SK-N-SH treated with all-trans-retinoic acid at 6 μM for 48 hours (cell line): ENCODE data around the gene TGFBR3.

Experiments
- ARNTL ChIP-seq: fragments of 450-650 bp; formaldehyde crosslinking; IDR thresholded peaks from 2 replicates; pipeline ENCODE4 v1.5.0; 2020; ENCODE audit warnings: low read depth, mild to moderate bottlenecking, moderate library complexity, borderline replicate concordance
- BACH2 ChIP-seq: fragments of 250-450 bp; sonication (Bioruptor Pico); IDR thresholded peaks from 2 replicates; pipeline ENCODE4 v1.9.0; 2021; ENCODE audit warnings: mild to moderate bottlenecking, borderline replicate concordance
- CREB5 ChIP-seq: fragments of 250-450 bp; sonication (Bioruptor Pico); IDR thresholded peaks from 2 replicates; pipeline ENCODE4 v1.5.1; 2020; ENCODE audit warnings: low read depth, mild to moderate bottlenecking, moderate library complexity
- CSDC2 ChIP-seq: fragments of 250-450 bp; sonication (Bioruptor Pico); IDR thresholded peaks from 2 replicates; pipeline ENCODE4 v1.5.0; 2020; ENCODE audit warnings: mild to moderate bottlenecking, moderate library complexity
- GLIS3 ChIP-seq: fragments of 250-450 bp; sonication (Bioruptor Pico); IDR thresholded peaks from 2 replicates; pipeline ENCODE4 v1.5.0; 2020; ENCODE audit warnings: mild to moderate bottlenecking, moderate library complexity
- ISL1 ChIP-seq: fragments of 250-450 bp; sonication (Bioruptor Pico); IDR thresholded peaks from 2 replicates; pipeline ENCODE4 v2.1.2; 2022; ENCODE audit warnings: mild to moderate bottlenecking, moderate library complexity
- PATZ1 ChIP-seq: fragments of 250-450 bp; sonication (Bioruptor Pico); IDR thresholded peaks from 2 replicates; pipeline ENCODE4 v1.8.0; 2020; ENCODE audit warnings: mild to moderate bottlenecking, moderate library complexity, borderline replicate concordance
- POU6F1 ChIP-seq: fragments of 250-450 bp; sonication (Bioruptor Pico); IDR thresholded peaks from 2 replicates; pipeline ENCODE4 v1.8.0; 2021; ENCODE audit warnings: low read depth, mild to moderate bottlenecking, moderate library complexity, borderline replicate concordance
- ZC3H10 ChIP-seq: fragments of 250-450 bp; sonication (Bioruptor Pico); IDR thresholded peaks from 2 replicates; pipeline ENCODE4 v1.5.1; 2021; ENCODE audit warnings: mild to moderate bottlenecking, moderate library complexity

GRCh38 chr1:91680556-91681155, 205.3 kb downstream of the TGFBR3 start:
- TF ChIP-seq CSDC2 (CRISPR knock-in tag) (no peak), POU6F1 (CRISPR knock-in tag) (no peak), ZC3H10 (CRISPR knock-in tag) (no peak), ISL1 (CRISPR knock-in tag) (no peak), PATZ1 (CRISPR knock-in tag) (no peak), GLIS3 (no peak), BACH2 (CRISPR knock-in tag) (no peak), CREB5 (CRISPR knock-in tag) (no peak), ARNTL (CRISPR knock-in tag) (no peak)
